Vagina (tissue), 2 donors: ENCODE measurements around the gene RFTN2.

Experiments used
- CTCF ChIP-seq, 3 experiments: fragments of 450-650 bp in 2 of 3; fragments of 200-600 bp in 1 of 3; sonication (generic) in 1 of 3; IDR thresholded peaks; one replicate each; pipeline ENCODE4 v1.5.1; 2017 to 2019; ENCODE audit warnings: antibody characterized with exemption in 3 of 3, mild to moderate bottlenecking in 2 of 3, moderate library complexity in 2 of 3
- POLR2A ChIP-seq, 2 donors: fragments of 450-650 bp; IDR thresholded peaks; one replicate each; pipeline ENCODE4 v1.6.1; 2017; ENCODE audit warnings: antibody characterized with exemption in 2 of 2, mild to moderate bottlenecking in 2 of 2, moderate library complexity in 2 of 2
- POLR2AphosphoS5 ChIP-seq, 2 donors: sonication (generic); formaldehyde crosslinking; IDR thresholded peaks; one replicate each; pipeline ENCODE4 v1.9.0; 2017; ENCODE audit warnings: antibody characterized with exemption in 2 of 2, mild to moderate bottlenecking in 2 of 2, low read depth in 1 of 2; ENCODE audit not compliant: insufficient read depth in 1 of 2

DNA sequence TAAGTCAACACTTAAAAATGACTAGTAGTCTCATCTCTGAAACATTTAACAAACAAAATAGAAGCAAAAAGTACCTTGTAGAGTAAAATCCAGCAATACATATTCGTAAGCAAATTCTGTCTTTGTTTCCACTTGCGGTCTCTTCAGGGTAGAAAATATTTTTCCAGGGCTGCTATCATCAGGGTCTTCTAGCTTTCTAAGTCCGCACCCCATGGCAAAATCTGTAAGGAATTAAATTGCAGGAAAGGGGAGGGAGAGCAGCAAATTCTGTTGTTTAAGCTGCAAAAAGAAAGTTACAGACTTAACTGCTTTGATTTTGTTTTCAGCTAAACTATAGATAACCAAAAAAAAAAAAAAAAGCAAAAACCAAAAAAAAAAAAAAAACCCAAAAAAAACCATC is at the start of gene RFTN2:
- TF ChIP-seq CTCF (IDR thresholded peaks at IDR 0.05) = no peak
- no peak for TF ChIP-seq POLR2AphosphoS5 (IDR thresholded peaks at IDR 0.05; ENCODE audit: insufficient read depth in 1 of 2, low read depth in 1 of 2)
- no peak for TF ChIP-seq POLR2A (IDR thresholded peaks at IDR 0.05)
